RWPE1 (cell line): ENCODE results near the gene HSPBAP1.

Experiments
- CTCF ChIA-PET: fragments of 350-600 bp; sonication (Branson Sonifier 250); formaldehyde crosslinking; extraction: SDS; loops from one replicate; lab custom pipeline; 2021; lab: Yijun Ruan, JAX
- POLR2A ChIA-PET: fragments of 400-600 bp; formaldehyde crosslinking; extraction: SDS; loops from one replicate; lab custom pipeline; 2020; ENCODE audit warnings: antibody characterized with exemption; ENCODE audit not compliant: low non-redundant PET; lab: Yijun Ruan, JAX
- DNase-seq: peaks from one replicate; pipeline ENCODE4 v3.0.0; 2012; ENCODE audit warnings: low spot score
- H3K27ac ChIP-seq: fragments of 450-650 bp; 2 replicates; pipeline ENCODE4 v1.5.1; 2017
- TF ChIP-seq, protein P1 (sequence below): fragments of 450-650 bp; conservative IDR thresholded peaks from 2 replicates; pipeline ENCODE4 v1.5.1; 2017; ENCODE audit warnings: low read depth, mild to moderate bottlenecking

The HSPBAP1 gene, protein sequence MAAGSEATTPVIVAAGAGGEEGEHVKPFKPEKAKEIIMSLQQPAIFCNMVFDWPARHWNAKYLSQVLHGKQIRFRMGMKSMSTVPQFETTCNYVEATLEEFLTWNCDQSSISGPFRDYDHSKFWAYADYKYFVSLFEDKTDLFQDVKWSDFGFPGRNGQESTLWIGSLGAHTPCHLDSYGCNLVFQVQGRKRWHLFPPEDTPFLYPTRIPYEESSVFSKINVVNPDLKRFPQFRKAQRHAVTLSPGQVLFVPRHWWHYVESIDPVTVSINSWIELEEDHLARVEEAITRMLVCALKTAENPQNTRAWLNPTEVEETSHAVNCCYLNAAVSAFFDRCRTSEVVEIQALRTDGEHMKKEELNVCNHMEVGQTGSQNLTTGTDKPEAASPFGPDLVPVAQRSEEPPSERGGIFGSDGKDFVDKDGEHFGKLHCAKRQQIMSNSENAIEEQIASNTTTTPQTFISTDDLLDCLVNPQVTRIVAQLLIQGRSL

DNA sequence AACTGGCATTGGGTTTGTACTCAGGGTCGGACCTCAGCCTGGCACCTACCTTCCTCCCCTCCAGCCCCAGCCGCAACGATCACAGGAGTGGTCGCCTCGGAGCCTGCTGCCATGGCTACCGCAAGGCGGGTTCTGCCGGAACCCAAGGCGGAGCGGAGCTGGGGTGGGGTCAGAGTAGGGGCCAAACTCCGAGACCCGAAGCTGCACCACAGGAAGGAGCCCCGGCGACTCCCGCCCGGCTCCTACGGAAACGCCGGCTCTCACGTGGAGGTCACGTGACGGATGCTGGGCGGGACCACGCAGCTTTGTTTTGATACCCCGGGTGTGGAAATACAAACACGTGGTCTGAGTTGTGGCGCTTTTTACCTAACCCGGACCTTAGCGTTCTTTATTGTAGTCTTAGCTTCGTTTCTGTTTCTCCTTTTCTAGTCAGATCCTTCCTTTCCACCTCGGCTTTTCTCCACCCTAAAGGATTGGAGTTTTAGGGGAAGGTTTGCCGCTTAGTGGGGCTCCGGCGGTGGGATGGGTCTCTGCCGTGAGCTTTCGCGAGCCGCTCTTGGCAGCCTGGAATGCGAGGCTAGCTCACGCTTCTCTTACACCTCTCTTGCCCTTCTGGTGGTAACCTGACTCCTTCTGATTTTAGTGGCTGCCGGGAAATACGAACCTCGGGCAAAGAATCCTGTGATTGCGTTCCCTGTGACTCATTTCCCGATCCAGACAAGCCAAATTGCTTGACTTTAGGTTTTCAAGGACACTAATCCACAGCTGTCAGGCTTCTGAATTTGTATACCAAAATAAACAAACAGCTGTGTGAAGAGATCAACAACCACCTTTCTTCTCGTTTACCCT lies at the start of gene HSPBAP1:
HSPBAP1 (minus strand) TSS at position 264 of the 849 bp plus-strand sequence; CDS start at position 113, 151 bp downstream.
- CTCF ChIA-PET, result interaction anchor here (0.7 kb wide), 1 partner anchor 222 kb away, joined by 4 read pairs; no protein-coding TSS in a partner anchor
- POLR2A ChIA-PET, result interaction anchor here (0.6 to 1.3 kb wide), 3 partner anchors 9 to 1240 kb away, joined by 4 read pairs; partner anchors contain the start of genes DTX3L and PARP9
- peak; percentile 91 for DNase-seq
- H3K27ac ChIP-seq, result peak within 1 kb of the TSS; percentile 99
- TF ChIP-seq, protein P1, sequence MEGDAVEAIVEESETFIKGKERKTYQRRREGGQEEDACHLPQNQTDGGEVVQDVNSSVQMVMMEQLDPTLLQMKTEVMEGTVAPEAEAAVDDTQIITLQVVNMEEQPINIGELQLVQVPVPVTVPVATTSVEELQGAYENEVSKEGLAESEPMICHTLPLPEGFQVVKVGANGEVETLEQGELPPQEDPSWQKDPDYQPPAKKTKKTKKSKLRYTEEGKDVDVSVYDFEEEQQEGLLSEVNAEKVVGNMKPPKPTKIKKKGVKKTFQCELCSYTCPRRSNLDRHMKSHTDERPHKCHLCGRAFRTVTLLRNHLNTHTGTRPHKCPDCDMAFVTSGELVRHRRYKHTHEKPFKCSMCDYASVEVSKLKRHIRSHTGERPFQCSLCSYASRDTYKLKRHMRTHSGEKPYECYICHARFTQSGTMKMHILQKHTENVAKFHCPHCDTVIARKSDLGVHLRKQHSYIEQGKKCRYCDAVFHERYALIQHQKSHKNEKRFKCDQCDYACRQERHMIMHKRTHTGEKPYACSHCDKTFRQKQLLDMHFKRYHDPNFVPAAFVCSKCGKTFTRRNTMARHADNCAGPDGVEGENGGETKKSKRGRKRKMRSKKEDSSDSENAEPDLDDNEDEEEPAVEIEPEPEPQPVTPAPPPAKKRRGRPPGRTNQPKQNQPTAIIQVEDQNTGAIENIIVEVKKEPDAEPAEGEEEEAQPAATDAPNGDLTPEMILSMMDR, result no peak

GRCh38 chr3:122835590-122835989 lies 42.0 kb upstream of the HSPBAP1 start:
- no peak overlapping the region for H3K27ac ChIP-seq
- ChIA-PET POLR2A (no interaction called here), CTCF (interaction anchor here (0.6 kb wide), 1 partner anchor 525 kb away, joined by 4 read pairs; no protein-coding TSS in a partner anchor)
- DNase-seq, result no peak
- TF ChIP-seq, protein P1, result no peak

GRCh38 chr3:122828281-122828680 lies 34.6 kb upstream of the HSPBAP1 start:
- no peak for DNase-seq
- H3K27ac ChIP-seq, result no peak overlapping the region
- ChIA-PET POLR2A (no interaction called here), CTCF (interaction anchor here (0.6 kb wide), 1 partner anchor 17 kb away, joined by 4 read pairs; no protein-coding TSS in a partner anchor)
- TF ChIP-seq, protein P1, result no peak

DNA sequence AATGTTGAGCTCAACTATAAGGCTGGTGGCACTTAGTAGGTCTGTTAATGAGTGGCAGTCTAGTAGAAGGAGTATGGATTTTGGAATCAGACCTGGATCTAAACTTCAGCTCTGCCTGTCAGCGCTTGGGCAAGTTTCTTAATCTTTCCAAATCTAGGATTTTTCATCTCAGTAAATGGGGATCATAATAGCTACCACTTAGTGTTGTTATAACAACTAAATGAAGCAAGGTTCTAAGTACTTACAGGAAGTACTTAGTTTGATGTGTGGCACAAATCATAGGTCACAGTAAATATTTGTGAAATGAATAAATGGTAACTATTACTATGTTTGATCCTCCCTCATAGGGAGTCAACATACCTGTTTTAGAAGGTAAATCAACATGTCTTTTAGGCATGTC lies 32.6 kb upstream of the HSPBAP1 start:
- POLR2A ChIA-PET, result no interaction called here
- TF ChIP-seq, protein P1, result no peak

GRCh38 chr3:122825460-122825859 lies 31.8 kb upstream of the HSPBAP1 start:
- POLR2A ChIA-PET, result no interaction called here
- TF ChIP-seq, protein P1, result no peak
- CTCF ChIA-PET, result no interaction called here
- DNase-seq, result no peak
- no peak overlapping the region for H3K27ac ChIP-seq

More for the DNA sequence above, 32.6 kb upstream of the HSPBAP1 start:
- no peak for DNase-seq
- H3K27ac ChIP-seq, result no peak overlapping the region
- CTCF ChIA-PET, result interaction anchor here (0.5 to 0.7 kb wide), 2 partner anchors 15 to 59 kb away, joined by 3 to 4 read pairs; no protein-coding TSS in a partner anchor
